Stimulated activated CD4-positive, alpha-beta T cell treated with anti-CD3 and anti-CD28 coated beads, TNF-alpha, amount 100 ng/mL, for 1 hour (primary cell): ENCODE results near the gene PYCR2.
"Not testable (repeated sequence)": the region's sequence is repeated elsewhere in the genome, so short reads cannot be mapped to it uniquely, and the experiment has no call there.

Experiments used
- DNase-seq, 3 donors: peaks; one replicate each; pipeline ENCODE4 v3.0.0-alpha.2; 2020; ENCODE audit warnings: low read depth in 3 of 3, low spot score in 1 of 3

Gene PYCR2

DNA sequence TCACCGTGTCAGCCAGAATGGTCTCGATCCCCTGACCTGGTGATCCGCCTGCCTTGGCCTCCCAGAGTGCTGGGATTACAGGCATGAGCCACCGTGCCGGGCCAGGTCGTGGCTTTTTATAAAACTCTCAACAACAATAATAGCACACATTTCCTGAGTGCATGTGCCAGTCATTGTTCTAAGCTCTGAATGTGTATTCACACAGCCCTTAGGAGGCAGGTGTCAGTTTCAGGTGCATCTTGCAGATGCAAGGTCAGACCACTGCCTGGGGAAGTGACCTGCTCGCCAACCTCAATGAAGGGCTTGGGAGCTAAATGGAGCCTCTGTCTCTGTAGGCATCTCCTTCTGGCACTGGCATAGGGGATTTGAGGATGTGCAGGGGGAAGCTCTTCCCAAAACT is 18.5 kb upstream of the PYCR2 start:
- no peak for DNase-seq

DNA sequence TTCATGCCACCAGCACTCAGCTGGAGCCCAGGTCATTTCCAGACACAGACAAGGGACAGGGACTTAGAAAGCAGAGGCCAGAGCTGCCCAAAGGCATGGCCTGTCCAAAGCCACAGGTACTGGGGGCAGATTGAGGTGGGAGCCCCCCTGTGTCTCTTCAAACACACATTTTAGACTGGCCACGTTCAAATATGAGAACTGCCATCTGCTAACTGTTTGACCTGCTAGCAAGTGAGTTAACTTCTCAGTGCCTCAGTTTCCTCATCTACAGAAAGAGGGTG is 17.8 kb upstream of the PYCR2 start:
- DNase-seq, result no peak

DNA sequence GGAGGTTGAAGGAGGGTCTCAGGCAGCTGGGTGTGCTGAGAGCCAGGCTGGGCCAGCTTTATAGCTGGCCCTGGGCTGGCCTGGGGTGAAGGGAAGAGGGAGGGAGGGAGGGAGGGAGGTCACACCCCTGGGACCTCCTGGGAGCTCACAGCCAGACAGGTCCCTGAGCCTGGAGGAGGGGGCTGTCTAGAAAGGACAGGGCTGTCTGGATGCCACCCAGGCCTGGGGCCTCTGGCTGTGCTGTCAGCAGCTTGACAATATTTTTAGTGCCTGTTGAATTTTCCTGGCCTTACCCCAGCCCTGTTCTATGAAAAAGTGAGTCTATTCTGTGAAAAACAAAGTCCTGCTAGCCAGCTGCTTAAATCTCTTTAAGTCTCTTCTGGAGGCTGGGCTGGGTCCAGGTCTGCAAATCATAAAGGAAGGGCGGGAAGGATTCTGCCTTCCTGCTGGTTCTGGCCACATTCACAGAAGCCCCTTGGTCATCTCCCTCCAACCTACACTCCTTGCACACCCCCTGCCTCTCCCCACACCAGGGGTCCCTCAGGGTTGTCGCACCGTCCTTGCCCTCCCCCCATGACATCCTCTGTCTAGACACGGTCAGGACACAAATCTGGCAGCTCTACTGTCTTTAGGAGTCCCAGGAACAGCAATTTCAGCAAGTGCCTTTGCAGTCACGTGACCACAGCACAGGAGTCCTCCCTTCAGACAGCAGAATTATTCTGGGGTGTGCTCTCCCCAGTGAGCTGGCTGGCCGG is 17.3 kb upstream of the PYCR2 start, which contains the start of gene LEFTY2:
LEFTY2 (minus strand) TSS at position 34 of the 755 bp plus-strand sequence. CDS start 80 bp downstream, outside the sequence.
- no peak for DNase-seq

DNA sequence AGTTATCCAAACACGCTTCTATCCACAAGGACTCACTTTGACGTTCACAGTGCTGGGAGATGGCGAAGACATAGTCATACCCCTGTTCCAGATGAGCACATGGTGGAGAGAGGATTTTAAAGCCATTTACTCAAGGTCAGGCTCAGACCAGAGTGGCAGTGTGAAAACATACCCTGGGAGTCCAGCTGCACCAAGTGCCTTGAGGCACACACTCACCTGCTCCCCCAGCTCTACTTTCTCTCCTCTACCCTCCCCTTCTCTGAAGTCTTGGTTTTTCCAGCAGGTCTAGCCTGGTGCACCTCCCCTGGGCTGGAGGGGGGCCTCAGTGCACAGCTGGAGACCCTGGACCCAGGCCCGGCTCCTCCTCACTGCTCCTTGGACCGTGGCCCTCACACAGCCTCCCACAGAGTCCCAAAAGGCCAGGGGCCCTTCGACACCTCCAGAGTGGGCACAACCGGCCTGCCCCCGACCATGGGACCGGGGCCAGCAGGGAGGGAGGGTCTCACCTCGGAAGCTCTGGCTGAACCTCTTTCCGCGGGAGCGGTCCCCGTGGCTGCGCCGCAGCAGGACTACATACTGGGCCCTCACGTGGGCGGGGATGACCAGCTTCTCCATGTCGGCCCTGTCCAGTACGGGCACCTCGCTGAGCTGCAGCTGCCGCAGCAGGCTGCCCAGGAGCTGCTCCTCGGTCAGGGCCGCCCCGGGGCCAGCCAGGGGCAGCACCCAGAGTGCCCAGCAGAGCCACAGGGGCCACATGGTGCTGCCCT is 16.5 kb upstream of the PYCR2 start:
- DNase-seq, result no peak

DNA sequence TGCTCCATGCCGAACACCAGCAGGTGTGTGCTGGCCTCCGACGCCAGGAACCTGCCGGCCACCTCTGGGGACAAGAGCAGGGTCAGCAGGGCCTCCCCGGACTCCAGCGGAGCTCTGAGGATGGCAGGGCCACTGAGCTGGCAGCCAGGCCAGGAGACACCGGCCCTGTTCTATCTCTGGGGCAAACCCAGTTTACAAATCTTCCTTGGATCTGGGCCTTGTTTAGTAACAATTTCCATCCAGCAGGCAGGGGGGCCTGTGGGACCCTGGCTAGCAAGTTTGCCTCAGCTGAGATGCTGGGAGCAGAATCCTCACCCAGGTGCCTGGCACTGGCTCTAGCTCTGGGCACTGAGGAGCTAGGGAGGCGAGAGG is 15.9 kb upstream of the PYCR2 start:
- DNase-seq, result not testable (repeated sequence)

DNA sequence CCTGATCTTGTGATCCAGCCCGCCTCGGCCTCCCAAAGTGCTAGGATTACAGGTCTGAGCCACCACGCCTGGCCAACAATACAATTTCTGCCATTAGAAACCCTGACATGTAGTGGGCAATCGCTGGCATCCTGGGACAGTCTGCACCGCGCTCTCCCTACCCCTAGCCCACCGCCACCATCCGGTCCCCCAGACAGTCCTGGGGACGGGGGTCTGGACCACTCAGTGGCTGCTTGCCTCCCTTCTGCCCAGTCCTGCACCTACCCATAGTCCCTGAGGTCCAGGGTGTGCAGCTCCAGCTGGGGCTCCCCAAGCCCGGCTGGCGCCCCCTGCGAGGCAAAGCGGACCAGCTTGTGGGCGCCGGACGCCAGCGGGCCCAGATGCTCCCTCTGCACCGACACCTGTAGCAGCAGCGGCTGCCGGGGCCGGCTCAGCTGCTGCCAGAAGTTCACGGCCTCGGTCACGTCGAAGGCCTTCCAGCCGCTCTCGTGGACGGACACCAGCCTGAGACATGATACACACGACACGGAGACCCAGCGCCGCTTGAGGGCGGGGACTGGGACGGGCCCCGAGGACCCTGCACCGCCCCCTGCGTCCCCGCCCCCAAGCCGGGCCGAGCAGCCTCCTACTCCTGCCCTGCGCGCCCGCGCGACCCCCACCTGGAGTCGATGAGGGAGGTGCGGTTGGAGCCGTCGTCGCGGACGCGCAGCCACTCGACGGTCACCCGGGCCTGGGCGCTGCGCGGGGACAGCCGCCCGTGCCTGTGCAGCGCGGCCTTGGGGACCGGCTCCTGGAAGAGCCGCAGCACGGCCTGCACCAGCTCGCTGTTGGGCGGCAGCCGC is 15.3 kb upstream of the PYCR2 start:
- not testable (repeated sequence) for DNase-seq

DNA sequence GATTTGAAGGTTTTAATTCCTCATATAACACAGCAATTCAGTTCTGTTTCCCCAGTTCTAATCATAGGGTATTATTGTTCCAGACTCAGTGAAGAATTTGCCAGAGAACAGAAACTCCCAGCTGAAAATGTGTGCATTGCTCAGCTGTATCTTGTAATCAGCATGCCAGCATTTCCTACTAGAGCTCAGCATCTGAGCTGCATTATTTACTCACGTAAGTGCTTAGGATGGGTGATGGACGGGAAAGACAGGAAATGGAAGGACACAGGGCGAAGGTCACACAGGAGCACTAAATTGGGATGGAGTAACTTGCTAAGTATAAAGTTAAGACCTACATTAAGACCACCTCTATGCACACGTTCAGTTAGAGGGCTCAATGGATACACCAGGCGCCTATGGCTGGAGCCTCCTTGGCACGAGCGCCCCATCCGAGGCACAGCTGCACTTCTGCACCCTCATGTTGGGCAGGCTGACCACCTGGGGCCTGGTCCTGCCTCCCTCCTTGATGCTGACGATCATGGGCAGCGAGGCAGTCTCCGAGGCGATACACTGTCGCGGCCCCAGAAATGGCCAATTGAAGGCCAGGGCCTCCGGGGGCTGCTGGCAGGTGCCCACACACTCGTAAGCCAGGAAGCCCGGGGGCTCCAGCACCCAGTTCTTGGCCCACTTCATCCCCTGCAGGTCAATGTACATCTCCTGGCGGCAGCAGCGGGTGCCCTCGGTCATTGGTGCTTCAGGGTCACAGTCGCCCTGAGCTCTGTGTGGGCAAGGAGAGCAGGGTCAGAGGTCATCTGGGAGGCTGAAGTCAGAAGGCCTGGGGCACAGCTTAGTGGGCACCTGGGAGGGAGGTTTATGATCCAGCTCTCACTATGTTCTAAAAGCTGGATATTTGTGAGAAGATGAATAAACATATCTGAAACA is 13.3 kb upstream of the PYCR2 start:
- no peak for DNase-seq

DNA sequence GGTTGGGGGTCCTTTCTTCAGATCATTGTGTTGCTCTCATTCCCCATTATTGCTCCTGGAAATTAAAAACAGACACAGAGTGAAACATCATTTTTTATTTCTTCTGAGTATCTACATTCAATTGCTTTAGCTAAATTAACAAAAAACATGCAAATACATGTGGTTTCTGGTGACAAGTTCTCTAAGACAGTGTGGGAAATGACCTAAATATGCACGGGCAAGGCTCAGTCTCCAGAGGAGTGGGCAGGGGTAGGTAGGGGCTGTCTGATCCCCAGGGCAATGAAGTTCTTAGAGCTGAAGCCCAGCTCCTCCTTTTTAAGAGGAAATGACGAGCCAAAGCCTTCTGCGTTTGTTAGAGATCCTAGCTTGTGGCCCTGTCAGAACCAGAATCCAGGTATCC is 12.5 kb upstream of the PYCR2 start:
- DNase-seq, result no peak

DNA sequence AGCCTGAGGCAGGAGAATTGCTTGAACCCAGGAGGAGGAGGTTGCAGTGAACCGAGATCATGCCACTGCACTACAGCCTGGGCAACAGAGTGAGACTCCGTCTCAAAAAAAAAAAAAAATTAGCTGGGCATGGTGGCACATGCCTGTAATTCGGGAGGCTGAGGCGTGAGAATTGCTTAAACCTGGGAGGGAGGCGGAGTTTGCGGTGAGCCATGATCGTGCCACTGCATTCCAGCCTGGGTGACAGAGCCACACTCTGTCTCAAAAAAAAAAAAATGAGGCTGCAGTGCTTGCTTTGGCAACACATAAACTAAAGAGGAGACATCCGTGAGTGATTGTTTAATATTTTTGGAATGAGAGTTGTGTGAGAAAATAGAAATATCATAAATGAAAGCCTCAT is 12.0 kb upstream of the PYCR2 start:
- DNase-seq, result not testable (repeated sequence)

DNA sequence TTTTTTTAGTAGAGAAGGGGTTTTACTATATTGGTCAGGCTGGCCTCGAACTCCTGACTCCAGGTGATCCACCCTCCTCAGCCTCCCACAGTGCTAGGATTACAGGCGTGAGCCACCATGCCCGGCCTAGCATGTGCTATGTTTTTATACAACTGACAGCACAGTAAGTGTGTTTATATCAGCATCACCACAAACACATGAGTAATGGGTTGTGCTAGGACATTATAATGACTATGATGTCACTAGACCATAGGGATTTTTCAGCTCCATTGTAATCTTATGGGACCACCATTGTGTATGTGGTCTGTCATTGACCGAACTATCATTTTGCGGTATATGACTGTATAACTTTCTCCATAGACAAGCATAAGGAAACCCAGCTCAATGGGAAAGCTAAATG is 10.7 kb upstream of the PYCR2 start:
- no peak for DNase-seq

DNA sequence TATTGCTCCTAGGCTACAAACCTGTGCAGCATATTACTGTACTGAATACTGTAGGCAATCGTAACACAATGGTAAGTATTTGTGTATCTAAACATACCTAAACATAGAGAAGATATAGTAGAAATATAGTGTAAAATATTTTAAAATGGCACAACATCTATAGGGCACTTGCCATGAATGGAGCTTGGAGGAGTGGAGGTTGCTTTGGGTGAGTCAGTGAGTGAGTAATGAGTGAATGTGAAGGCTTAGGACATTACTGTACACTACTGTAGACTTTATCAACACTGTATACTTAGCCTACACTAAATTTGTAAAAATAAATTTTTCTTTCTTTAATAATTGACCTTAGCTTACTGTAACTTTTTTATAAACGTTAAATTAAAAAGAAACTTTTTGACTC is 9.0 kb upstream of the PYCR2 start:
- no peak for DNase-seq

DNA sequence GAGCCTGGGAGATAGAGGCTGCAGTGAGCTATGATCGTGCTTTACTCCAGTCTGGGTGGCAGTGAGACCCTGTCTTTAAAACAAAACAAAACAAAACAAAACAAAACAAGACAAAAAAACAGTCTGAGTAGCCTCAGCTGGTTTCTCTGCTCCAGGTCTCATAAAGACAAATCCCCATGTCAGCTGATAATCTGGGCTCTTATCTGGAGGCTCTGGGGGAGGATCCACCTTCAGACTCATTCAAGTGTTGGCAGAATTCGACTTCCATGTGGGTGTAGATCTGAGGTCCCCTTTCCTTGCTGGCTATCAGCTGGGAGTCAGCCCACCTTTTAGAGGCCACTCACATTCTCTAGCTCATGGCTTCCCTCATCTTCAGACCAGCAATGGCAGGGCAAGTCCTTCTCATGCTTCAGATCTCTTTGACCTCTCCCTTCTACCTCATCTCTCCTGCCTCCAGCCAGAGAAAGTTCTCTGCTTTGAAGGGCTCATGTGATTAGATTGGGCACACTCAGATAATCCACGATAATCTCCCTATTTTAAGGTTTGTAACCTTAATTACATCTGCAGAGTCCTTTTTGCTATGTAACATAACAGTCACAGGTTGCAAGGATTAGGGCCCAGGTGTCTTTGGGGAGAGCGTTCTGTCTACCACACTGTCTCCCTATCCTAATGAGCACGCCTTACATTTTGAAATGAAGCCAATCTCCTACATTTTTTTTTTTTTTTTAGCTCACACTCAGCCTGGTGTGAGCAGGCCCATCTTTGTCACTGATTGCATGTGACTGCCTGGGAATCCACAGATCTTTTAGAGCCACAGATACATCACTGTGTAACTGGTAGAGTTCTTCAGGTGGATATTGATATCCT is 7.5 kb upstream of the PYCR2 start:
- DNase-seq, result no peak

DNA sequence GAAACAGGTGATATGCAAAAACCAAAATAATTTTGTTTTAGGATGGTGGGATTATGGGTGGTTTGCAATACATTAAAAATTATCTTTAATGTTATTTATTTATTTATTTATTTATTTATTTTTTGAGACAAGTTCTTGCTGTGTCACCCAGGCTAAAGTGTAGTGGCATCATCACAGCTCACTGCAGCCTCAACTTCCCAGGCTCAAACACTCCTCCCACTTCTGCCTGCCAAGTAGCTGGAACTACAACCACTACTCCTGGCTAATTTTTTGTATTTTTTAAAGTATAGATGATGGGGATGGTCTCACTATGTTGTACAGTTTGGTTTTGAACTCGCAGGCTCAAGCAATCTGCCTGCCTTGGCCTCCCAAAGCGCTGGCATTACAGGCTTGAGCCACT is 6.5 kb upstream of the PYCR2 start:
- DNase-seq, result no peak

DNA sequence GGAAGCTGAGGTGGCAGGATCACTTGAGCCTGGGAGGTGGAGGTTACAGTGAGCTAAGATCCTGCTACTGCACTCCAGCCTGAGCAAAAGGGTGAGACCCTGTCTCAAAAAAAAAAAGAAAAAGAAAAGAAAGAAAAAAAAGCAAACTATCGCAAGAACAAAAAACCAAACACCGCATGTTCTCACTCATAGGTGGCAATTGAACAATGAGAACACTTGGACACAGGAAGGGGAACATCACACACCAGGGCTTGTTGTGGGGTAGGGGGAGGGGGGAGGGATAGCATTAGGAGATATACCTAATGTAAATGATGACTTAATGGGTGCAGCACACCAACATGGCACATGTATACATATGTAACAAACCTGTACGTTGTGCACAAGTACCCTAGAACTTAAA is 5.4 kb upstream of the PYCR2 start:
- DNase-seq, result not testable (repeated sequence)

DNA sequence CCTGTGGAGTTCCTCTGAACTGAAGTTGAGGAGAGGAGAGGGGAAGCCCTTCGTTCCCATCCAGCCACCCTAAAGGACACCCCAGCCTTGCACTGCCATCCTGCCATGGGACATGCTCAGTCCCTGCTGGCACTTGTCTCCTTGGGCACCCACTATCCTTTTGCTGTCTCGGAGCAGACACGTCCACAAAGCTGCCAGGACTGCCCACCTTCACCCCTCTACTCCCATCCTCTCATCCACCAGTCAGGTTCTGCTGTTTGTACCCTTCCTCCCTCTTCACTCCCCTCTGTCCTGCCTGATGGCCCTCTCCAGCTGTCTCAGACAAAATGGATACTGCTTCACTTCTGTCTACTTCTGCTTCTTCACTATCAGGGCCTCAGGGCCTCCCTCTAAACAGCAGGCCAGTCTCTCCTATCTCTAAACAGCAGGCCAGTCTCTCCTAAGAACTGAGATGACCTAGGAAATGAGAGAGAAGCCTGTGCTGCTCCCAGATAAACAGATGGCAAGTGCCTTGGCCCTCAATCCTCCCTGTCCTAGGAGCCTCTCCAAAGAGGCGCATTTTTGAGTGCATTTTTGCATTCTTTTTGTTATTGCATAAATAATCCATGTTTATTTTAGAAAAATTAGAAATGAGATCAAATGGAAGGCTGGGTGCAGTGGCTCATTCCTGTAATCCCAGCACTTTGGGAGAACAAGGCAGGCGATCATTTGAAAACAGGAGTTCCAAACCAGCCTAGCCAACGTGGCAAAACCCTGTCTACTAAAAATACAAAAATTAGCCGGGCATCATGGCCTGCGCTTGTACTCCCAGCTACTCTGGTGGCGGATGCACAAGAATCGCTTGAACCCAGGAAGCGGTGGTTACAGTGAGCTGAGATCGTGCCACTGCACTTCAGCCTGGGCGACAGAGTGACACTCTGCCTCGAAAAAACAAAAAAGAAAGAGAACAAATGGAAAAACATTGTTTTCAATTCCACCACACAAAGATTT is 4.4 kb upstream of the PYCR2 start:
- no peak for DNase-seq

DNA sequence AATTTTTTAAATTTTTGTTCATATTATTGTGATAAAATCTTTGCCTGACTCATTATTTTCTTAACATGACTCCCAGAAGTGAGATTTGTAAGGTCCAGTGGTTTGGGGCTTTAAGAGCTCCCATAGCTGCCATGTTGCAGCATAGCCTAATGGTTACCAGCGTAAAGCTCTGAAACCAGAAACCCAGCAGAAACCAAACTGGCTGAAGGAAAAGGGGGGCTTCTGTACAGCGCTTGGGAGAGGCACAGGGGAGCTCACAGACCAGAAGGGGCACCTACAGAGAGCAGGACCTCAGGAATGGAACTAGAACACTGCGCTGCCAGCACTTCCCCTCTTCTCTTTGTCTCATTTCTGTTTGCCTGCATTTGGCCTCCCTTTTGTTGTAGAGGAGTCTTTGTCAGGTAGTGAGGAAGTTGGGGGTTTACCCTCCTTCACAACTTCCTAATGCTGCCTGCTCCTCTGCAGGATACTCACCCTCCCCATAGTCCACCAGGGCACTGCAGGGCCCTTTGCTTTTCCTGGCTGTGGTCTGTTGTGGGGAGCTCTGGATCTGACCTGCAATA is 2.6 kb upstream of the PYCR2 start:
- no peak for DNase-seq

DNA sequence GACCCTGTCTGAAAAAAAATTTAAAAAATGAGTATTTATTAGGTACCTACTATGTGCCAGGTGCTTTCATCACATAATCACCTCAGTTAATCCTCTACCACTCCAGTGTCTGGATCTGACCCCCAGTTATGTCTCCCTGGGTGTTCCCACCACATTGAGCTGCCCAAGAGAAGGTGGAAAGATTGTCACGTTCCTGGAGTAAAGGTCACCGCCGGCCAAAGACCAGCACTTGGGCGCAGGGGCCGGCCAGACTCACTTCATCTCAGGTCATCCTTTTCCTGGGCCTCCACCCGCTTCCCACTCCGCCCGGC is 714 bp downstream of the PYCR2 start:
- DNase-seq, result no peak
